A172 (cell line): Measurements from ENCODE around the gene TMEM164. TPM values are rescaled to one million over a fixed set of nuclear protein-coding genes. Genes with fewer than 3 reads are reported as not detected.
A peak's percentile ranks its signal among the peaks of the same experiment; 100 is the strongest.
"Not testable (repeated sequence)": the region's sequence is repeated elsewhere in the genome, so short reads cannot be mapped to it uniquely, and the experiment has no call there.

ENCODE experiments used
- DNase-seq: peaks from one replicate; pipeline ENCODE4 v3.0.0-alpha.2; 2015; ENCODE audit warnings: low spot score
- total RNA-seq: library from RNA; depleted of rRNA; stranded (reverse); fragments of >200 nt; shearing (Covaris generic); gene quantifications from 2 replicates; pipeline ENCODE4 v1.2.3, GENCODE V29; 2014; rRNA removed

TMEM164 gene
- 6.5 and 9.6 TPM in 2 replicates for total RNA-seq

- DNase-seq: peak; percentile 37
Observed at GRCh38 chrX:110002300-110003166, at the start of gene TMEM164. TSS of gene TMEM164 (plus strand) at chrX:110003114. CDS start at chrX:110003775, 661 bp downstream.

- no peak for DNase-seq
Observed at GRCh38 chrX:109954333-109954732, 48.6 kb upstream of the TMEM164 start.

GRCh38 chrX:109954955-109955354, 48.0 kb upstream of the TMEM164 start:
- no peak for DNase-seq

GRCh38 chrX:109958266-109958665, 44.6 kb upstream of the TMEM164 start:
- DNase-seq: no peak

GRCh38 chrX:109959356-109959871, 43.5 kb upstream of the TMEM164 start:
- DNase-seq: no peak

DNA sequence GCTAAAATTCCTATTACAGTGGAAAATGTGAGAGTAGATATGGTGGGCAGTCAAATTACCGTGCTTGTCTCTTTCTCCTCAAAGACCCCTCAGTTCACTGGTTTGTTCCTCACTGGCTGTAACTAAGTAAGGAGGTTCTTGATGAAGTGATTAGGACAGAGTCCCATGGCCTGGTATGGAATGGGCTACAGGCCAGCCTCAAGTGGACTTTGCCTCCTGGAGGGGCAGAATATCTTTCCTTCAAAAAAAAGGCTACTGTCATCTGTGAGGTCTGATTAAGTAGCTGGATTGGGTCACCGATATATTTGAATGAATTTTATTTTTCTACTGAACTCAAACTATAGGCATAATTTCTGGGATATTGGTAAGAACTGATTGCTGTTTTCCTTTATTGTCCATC, 38.5 kb upstream of the TMEM164 start:
- no peak for DNase-seq

DNA sequence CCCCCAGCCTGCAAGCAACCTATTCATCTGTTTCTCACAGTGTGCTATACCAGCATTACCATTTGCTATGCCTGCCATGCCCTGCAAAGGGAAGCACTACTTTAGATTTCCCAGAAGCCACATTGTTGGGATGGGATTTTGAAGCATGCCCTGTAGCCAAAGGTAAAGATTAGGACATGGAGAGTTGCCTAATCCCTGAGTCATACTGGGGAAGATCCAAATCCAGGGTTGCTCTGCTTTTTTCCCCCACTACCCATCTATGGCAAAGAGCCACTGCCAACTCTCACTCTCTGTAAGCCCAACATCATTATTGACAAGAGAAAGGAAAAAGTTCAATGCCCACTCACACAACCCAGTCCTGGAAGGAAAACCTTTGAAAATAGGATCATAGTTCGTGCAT, 36.7 kb upstream of the TMEM164 start:
- no peak for DNase-seq

DNA sequence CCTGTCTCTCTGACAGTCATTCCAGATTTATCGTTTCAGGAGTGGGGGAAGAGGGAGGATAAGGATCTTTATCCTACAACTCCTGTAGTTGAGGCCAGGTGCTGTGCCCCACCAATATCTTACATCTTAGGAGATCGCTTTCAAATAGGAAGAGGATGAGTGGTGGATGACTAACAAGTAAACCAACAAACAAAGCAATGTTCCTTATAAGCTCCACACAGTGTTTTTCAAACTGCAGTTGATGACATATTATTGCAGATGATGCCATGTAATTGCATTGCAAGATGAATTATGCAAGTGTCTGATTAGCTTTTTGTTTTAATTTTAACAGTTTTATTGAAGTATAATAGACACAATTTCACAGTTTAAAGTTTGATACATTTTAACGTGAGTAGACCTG, 35.8 kb upstream of the TMEM164 start:
- no peak for DNase-seq

- DNase-seq: not testable (repeated sequence)
Observed at GRCh38 chrX:109970841-109971240, 32.1 kb upstream of the TMEM164 start.

DNA sequence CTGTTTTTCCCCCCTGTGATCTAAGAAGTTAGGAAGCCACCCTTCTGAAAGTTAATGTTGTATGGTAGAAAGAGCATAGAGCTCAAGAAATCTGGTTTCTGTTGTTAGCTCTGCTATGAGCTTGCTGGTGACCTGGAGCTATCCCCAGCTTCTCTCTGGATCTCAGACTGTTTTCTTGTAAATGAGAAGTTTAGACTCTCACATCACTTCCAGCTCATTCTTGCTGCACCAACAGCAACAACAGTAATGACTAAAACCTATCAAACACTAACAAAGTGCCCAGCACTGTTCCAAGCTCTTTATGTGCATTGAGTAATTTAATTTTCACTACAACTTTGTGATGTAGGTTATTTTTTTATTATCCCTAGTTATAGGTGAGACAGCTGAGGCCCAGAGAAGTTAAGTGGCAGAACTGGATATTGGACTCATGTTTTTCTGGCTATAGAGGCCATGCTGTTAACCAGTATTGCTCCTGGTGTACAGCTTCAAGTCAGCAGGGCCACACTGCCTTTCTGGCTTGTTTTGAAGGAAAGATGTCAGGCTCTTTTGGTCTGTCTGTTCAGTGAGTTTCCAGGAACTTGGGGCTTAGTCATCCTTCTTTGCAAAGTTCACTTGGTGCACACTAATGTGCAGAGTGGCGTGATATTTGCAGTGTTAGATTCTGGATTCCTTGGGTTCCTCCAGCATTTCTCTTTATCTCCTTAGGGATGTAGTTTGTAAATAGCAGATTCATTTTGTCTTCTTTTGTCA, 27.8 kb upstream of the TMEM164 start:
- DNase-seq: no peak

GRCh38 chrX:109985210-109985609, 17.7 kb upstream of the TMEM164 start:
- not testable (repeated sequence) for DNase-seq

GRCh38 chrX:109987884-109988283, 15.0 kb upstream of the TMEM164 start:
- no peak for DNase-seq

GRCh38 chrX:109990582-109991276, 12.2 kb upstream of the TMEM164 start:
- no peak for DNase-seq

GRCh38 chrX:109992203-109992602, 10.7 kb upstream of the TMEM164 start:
- no peak for DNase-seq

- DNase-seq: no peak
Observed at GRCh38 chrX:109995155-109995554, 7.8 kb upstream of the TMEM164 start.

GRCh38 chrX:109997786-109998452, 5.0 kb upstream of the TMEM164 start:
- DNase-seq: no peak

- DNase-seq: no peak
Observed at GRCh38 chrX:110000000-110000399, 2.9 kb upstream of the TMEM164 start.

DNA sequence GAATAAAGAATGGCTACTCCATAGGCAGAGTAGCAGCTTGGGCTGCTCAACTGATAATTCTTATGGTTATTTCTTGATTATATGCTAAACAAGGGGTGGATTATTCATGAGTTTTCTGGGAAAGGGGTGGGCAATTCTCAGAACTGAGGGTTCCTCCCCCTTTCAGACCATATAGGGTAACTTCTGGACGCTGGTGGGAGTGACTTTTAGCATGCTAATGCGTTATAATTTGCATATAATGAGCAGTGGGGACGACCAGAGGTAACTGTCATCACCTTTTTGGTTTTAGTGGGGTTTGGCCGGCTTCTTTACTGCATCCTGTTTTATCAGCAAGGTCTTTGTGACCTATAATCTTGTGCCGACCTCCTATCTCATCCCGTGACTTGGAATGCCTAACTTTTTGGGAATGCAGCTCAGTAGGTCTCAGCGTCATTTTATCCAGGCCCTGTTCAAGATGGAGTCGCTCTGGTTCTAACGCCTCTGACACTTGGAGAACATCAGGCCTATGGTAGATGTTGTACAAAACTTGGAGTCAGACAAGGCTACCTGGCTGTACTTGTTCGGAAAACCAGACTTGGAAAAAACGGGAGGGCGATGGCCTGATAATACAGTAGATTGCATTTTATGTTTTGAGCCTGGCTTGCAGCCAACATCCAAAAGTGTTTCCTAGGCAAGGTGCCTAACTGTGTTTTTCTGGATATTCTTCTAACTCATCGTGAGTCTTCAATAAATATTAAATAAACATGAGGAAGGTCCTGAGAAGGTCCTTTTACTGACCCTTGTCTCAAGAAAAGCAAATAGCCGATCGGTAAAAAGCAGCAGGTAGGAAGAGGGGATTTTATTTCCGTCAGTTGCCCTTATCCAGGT, 1.8 kb upstream of the TMEM164 start:
- DNase-seq: no peak

- DNase-seq: no peak
Observed at GRCh38 chrX:110001740-110002299, 1.1 kb upstream of the TMEM164 start.
